NCI-H460 (cell line): ENCODE results near the gene SULT1A2. TPM values are rescaled to one million over a fixed set of nuclear protein-coding genes. Genes with fewer than 3 reads are reported as not detected.
A peak's percentile ranks its signal among the peaks of the same experiment; 100 is the strongest.
"Not testable (repeated sequence)": the region's sequence is repeated elsewhere in the genome, so short reads cannot be mapped to it uniquely, and the experiment has no call there.

Experiments
- DNase-seq: peaks from one replicate; pipeline ENCODE4 v3.0.0-alpha.2; 2016; ENCODE audit warnings: low read depth; ENCODE audit errors: extremely low read depth
- total RNA-seq: library from RNA; depleted of rRNA; stranded (reverse); fragments of >200 nt; shearing (Covaris generic); gene quantifications from 2 replicates; pipeline ENCODE4 v1.2.3, GENCODE V29; 2014

SULT1A2 gene
- total RNA-seq, 1 experiment from 2014 or later: 0.67 TPM

DNA sequence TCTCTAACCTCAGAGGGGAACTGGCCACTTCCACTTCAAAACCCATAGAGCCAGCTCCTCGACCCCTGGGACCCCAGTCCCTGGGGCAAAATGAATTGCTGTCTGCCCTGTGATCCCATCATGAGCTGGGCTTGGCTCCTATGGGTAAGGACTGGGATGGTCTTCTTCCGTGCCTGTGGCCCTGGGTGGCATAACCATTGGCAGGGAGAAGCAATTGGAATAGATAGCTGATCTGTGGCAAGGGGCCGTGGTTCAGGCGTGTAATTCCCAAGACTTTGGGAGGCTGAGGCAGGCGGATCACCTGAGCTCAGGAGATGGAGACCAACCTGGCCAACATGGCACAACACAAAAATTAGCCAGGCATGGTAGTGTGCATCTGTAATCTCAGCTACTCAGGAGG is 4.3 kb downstream of the SULT1A2 start:
- DNase-seq: no peak

DNA sequence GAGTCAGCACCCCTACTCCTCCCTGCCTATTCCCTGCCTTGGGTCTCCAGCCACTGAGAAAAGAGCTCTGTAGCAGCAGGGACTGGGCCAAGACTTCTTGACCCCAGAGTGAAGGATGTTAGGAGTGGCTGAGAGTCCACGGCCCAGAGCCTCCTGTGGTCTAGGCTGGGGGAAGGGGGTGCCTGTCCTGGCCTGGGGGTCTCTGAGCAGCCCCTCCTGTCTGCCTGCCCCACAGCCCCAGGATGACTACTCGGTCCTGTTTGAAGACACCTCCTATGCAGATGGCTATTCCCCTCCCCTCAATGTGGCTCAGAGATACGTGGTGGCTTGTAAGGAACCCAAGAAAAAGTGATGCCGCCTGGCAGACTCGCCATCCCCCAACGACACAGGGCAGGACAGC is 5.5 kb downstream of the SULT1A2 start:
- DNase-seq: no peak

DNA sequence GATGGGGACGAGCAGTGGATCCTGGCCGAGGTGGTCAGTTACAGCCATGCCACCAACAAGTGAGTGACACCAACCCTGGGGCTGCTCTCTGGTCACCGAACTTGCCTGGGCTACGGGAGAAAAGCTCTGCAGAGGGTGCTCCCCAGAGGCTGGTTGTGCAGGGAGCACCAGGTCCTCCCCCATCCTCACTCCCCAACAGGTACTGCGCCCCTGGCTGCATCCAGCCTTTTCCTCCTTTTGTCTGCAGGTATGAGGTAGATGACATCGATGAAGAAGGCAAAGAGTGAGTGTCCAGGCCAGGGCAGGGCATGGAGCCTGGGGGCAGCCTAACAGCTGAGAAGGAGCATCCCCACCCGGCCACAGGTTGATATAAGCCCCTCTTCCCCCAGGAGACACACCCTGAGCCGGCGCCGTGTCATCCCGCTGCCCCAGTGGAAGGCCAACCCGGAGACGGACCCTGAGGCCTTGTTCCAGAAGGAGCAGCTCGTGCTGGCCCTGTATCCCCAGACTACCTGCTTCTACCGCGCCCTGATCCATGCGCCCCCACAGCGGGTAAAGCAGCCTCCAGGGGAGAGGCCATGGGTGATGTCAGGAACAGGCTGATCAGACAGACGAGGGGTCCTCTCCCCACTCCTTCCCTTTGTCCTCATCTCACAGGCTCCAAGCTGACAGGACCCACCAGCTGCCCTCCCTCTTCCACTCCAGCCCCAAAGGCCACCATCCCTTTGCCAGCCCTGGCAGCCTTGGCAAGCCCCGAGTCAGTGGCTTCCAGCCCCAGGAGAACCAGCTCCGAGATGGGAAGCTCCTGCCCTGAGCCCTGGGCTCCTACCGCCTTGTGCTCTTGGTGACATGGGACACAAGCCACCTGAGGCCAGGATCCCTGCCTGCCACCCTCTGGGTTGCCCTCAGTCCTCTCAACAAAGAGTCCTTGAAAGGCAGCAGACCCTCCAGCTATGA is 6.2 kb downstream of the SULT1A2 start:
- no peak for DNase-seq

DNA sequence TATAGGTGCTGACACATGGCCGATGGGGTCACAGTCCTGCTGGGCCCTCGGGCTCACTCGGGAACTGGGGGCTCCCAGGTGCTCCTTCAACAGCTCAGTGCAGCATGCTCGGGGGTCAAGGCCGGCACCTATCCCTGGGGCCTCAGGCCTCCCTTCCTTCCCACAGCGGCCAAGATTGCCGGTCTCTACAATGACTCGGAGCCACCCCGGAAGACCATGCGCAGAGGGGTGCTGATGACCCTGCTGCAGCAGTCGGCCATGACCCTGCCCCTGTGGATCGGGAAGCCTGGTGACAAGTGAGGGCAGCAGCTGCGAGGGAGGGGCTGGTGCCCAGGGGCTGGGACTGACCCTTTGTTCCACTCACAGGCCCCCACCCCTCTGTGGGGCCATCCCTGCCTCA is 6.9 kb downstream of the SULT1A2 start:
- DNase-seq: no peak

DNA sequence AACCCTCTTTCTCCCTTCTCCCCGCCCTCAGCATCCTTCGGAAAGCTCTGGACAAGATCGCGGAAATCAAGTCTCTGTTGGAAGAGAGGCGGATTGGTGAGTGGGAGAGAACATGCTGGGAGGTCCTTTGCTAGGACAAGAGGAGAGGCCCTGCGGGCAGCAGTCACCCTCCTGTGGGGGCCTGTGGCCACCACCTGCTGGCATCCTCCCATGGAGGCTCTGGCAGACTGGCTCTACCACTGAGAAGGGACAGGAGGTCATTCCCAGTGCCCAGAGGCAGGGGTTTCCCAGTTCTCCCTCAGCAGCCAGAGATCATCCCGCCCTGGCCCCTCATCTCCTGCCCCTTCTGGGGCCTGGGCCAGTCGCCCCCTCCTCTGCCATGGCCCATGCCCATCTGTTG is 7.8 kb downstream of the SULT1A2 start:
- DNase-seq: no peak

DNA sequence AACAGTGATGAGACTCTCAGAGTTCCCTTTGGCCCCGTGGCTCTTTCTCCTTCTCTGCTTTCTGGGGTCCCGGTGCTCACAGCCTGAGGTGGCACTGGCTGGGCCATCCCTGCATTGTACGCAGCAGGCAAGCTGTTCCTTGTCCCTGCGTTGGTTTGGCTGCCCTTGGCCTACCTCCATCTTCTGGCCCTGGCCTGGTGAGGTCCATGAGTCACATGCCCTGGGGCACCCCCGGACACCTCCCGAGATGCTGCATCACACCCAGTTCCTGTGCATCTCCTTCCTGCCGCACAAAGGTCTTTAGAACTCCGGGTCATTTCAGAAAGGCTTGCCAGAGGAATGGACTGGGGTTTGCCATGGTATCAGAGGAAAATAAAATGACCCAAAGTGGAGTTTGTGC is 9.5 kb downstream of the SULT1A2 start:
- peak; percentile 18 for DNase-seq

DNA sequence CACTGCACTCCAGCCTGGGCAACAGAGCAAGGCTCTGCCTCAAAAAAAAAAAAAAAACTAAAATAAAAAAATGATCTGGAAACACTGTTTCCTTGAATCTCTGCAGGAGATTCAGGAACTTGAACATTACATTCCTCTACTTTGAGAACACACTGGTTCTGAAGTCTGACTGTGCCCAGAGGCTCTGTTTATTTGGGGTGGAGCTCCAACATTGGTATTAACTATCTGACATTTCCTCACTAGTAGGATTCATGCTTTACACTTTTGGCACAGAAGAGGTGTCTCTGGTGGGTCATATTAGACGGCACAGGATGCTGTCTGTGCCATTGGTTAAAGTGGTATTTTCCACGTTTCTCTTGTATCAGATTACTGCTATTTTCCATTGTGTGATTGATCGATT is 10.4 kb downstream of the SULT1A2 start:
- no peak for DNase-seq

DNA sequence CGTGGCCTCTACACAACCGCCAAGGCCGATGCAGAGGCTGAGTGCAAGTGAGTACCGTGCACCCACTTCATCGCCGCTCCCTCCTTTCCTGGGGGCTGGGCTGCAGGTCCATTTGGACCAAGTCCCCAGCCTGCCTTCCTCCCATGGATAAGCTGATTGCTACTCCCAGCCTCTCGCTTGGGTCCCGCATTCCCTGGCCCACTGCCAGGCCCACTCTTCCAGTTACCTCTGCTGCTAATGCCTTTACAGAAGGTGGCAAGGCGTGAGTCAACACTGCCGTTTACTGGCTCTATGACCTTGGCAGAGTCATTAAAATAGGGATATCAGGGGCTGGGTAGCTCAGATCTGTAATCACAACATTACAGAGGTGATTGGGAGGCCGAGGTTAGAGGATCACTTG is 11.2 kb downstream of the SULT1A2 start:
- DNase-seq: no peak

DNA sequence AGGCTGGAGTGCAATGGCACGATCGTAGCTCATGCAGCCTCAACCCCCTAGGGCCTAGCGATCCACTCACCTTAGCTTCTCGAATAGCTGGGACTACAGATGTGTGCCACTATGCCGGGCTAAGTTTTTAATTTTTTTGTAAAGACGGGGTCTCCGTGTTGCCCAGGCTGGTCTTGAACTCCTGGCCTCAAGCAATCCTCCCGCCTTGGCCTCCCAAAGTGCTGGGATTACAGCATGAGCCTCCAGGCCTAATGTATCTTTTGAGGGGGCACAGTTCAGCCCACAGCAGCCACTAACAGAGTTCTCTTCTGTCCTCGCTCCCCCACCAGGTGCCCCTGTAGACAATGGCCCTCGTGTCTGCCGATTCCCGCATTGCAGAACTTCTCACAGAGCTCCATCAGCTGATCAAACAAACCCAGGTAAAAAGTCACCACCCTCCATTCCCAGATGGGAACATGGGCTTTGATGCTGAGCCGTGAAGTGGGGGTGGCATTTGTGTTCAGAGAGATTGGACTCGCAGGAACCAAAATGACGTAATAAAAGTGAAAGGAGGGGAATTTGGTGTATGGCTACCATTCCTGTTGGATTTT is 16.0 kb downstream of the SULT1A2 start:
- DNase-seq: no peak

DNA sequence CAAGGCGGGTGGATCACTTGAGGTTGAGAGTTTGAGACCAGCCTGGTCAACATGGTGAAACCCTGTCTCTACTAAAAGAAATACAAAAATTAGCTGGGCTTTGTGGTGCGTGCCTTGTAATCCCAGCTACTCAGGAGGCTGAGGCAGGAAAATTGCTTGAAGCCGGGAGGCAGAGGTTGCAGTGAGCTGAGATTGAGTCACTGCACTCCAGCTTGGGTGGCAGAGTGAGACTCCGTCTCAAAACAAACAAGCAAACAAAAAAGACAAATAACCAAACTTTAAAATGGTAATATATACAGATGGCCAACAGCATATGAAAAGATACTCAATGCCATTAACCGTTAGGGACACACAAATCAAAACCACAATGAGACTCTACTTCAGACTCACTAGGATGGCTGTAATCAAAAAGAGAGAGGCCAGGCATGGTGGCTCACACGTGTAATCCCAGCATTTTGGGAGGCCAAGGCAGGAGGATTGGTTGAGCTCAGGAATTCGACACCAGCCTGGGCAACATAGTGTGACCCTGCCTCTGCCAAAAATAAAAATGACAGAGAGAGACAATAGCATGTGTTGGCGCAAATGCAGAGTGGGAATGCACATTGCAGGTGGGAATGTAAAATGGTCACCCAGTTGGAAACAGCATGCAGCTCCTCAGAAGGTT is 21.3 kb downstream of the SULT1A2 start:
- DNase-seq: no peak

DNA sequence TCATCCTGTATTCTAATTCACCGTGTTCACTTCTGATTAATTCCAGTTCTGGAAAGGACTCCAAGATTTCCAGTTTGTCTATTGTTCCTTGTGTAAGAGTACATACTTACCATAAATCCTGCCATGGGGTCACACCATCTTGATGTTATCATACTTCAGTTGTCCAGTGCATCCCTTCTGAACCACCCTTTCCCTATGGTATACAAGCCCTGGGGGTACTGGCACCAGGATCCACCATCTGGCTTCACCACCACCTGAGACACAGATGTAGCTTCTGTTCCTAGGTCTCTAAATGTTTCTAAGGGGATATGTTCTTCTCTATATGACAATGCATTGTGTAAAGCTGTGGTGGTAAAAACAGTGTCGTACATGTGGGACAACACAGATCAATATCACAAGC is 21.9 kb downstream of the SULT1A2 start:
- DNase-seq: no peak

DNA sequence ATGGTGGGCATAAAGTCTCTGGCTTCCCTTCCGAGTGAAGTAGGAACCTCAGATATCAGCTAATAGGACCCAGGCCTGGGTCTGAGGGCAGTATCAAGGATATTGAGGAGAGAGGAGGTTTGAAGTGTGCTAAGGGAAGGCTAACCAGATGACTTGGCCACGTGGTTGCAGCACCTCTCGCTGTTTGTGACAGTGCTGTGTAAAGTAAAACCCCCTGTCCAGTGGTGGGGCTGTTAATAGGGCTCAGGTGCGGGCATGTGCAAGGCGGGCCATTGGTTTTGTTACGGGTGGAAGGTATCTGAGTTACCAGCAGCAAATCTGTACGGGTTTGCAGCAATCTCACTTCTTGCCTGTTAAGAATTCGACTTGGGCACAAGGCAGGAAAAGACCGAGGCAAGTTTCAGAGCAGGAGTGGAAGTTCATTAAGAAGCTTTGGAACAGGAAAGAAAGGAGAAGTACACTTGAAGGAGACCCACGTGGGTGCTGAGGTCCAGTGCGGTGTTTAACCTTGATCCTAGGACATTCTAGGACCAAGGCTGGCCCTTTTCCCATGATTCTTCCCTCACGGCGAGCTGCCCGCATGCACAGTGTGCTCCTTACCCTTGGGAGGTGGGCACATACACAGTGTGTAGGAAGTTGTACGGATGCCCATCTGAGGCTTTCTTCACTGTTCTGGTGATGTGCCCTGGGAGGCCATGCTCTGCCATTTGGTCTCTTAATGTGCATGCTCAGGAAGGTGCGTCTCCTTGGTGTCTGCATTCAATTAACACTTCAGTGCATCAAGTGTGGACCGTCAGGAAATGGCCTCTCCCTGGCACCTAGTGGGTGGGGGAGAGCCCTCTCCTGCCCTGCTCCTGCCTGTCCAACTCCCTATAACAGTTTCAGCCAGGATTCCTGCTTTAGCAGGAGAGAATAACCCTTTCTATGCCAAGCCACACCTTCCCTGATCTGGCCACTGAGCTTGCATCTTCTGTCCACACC is 22.8 kb downstream of the SULT1A2 start:
- no peak for DNase-seq

DNA sequence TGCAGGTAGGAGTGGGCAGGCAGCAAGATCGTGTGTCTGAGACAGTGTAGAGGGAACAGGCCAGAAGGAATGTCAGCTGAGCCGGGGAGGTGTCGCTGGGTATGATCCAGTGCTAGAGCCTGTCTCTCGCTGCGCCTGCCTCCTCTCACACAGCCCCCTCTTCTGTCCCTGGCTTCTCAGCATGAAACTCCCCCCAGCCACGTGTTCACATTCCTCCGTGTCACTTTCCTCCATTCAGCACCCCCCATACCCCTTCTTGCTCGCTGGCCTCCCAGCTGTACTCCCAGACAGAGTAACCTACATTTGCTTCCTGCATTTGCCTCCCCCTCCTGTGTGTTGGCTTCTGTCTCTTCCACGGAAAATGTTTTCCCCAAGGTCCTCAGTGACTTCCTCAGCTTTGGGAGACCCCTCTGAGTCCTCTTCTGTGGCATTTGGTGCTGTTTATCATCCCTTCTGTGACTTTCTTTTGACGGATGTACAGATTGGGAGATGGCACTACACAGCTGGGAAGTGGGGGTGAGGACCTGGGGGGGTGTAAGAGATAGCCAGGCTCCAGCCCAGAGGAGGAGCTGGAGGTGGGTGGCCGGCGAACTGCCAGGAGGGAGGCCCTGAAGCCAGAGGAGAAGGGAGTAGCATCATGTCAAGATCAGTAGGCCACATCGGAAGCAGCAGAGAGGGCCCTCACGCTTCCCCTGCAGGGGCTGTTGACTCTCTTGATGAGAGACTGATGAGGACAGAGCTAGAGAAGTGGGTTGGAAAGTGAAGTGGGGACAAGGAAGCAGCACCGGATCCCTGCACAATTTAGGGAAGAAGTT is 23.9 kb downstream of the SULT1A2 start:
- no peak for DNase-seq

DNA sequence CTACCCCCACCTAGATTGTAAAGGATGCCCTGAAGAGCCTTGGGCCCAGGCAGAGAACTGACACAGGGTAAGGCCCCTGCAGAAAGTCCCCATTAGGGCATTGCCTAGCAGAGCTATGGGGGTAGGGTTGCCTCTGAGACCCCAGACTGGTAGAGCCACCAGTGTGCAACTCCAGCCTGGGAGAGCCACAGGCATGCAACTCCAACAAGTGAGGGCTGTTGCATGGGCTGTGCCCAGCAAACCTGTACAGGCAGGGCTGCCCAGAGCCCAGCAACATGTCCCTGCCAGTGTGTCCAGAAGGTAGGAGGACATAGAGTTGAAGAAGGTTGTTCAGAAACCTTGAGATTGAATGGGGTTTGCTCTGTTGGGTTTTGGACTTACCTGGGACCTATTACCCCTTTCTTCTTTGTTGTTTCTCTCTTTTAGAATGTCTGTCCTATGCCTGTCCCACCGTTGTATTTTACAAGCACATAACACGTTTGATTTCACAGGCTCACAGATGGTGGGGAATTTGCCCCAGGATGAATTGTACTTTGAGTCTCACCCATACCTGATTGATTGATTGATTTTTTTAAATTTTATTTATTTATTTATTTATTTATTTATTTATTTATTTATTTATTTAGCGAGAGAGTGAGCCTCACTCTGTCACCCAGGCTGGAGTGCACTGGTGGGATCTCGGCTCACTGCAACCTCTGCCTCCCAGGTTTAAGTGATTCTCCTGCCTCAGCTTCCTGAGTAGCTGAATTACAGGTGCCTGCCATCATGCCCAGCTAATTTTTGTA is 26.7 kb downstream of the SULT1A2 start:
- no peak for DNase-seq

DNA sequence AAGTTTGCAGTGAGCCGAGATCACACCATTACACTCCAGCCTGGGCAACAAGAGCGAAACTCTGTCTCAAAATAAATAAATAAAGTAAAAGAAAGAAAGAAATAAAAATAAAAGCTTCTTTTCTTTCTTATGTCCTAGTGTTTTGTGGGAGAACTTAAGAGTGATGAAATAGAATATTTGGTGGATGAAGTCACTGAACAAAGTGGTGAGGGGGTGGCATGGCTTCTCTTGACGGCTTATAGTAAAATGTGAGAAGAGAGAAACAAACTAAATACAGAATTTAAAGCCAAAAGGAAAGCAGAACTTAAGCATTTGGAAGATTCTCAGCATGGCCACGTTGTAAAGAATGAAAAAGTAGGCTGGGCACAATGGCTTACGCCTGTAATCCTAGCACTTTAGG is 27.8 kb downstream of the SULT1A2 start:
- DNase-seq: no peak

DNA sequence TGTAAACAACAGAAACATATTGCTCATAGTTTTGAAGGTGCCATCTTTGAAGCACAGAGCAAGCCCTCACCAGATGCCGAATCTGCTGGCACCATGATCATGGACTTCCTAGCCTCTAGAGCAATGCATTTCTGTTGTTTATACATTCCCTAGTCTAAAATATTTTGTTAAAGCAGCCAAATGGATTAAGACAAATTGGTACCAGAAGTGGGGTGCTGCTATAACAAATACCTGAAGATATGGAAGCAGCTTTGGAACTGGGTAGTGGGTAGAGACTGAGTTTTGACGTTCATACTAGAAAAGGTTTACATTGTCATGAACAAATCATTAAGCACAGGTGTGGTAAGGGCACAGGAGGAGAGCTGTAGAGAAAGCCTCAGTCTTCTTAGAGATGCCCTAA is 29.6 kb downstream of the SULT1A2 start:
- DNase-seq: no peak

DNA sequence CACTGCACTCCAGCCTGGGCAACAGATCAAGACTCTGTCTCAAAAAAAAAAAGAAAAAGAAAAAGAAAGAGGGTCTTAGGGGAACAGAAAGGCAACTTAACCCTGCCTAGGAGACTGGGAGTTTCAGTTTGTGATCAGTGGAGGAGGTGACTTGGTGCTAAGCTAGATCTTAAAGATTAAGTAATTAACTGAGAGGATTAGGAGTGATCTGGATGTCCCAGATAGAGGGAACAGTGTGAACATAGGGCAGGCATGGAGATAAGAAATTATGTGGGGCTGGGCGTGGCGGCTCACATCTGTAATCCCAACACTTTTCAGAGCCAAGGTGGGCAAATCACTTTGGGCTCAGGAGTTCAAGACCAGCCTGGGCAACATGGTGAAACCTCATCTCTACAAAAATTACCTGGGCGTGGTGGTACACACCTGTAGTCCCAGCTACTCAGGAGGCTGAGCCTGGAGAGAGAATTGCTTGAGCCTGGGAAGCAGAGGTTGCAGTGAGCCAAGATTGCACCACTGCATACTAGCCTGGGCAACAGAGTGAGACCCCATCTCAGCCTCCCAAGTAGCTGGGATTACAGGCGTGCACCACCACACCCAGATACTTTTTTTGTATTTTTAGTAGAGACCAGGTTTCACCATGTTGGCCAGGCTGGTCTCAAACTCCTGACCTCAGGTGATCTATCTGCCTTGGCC is 30.5 kb downstream of the SULT1A2 start:
- DNase-seq: not testable (repeated sequence)

DNA sequence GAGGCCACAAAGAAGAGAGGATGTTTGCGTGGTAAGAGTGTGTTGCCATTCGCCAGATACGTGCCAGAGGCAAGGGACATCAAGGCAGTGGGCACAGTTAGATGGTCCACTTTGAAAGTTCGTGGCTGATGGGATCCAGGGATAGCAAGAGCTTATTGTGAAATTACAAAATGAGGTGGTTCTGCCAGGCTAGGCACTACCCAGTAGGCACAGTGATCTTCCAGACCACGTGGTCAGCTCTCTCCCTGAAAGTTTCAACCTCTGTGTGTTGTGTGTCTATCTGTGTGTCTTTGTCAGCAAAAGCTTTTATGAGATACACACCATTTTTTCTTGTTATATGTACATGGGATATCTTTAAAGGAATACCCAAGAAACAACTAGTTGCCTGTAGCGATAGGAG is 33.6 kb downstream of the SULT1A2 start:
- DNase-seq: no peak
